Body of pancreas (tissue), 4 donors: ENCODE data around the gene ADM2. TPM values are rescaled to one million over a fixed set of nuclear protein-coding genes. Genes with fewer than 3 reads are reported as not detected.
"Not testable (repeated sequence)": the region's sequence is repeated elsewhere in the genome, so short reads cannot be mapped to it uniquely, and the experiment has no call there.

Experiments used
- ATAC-seq: fragments of 150-250 bp; one replicate; pipeline ENCODE4 v1.9.1; 2016
- DNase-seq, 4 donors: peaks; one replicate each; pipeline ENCODE4 v3.0.0-alpha.2; 2019
- H3K27ac ChIP-seq, 4 donors: fragments of 200-600 bp; sonication (generic); 1 replicate in 3 of 4; 2 replicates in 1 of 4; pipeline versions ENCODE4 v1.5.1 to v1.6.1; 2016 to 2019; ENCODE audit warnings: mild to moderate bottlenecking in 1 of 4, mixed read lengths in 1 of 4, moderate library complexity in 1 of 4
- H3K27me3 ChIP-seq, 2 donors: fragments of 200-600 bp; sonication (generic); one replicate each; pipeline ENCODE4 v1.6.0; 2016; ENCODE audit warnings: mild to moderate bottlenecking in 1 of 2
- H3K36me3 ChIP-seq, 2 donors: fragments of 200-600 bp; sonication (generic); replicated peaks in 1 of 2; 2 replicates each; pipeline ENCODE4 v1.5.1; 2016; ENCODE audit warnings: low read depth in 2 of 2; ENCODE audit not compliant: insufficient read depth in 1 of 2
- H3K4me1 ChIP-seq: fragments of 200-600 bp; sonication (generic); one replicate; pipeline ENCODE4 v1.6.0; 2016
- H3K4me3 ChIP-seq, 2 donors: fragments of 200-600 bp; sonication (generic); 1 replicate in 1 of 2; 2 replicates in 1 of 2; pipeline ENCODE4 v1.5.1; 2016 to 2019
- H3K9me3 ChIP-seq, 3 donors: fragments of 200-600 bp; sonication (generic); 1 replicate in 2 of 3; 2 replicates in 1 of 3; pipeline ENCODE4 v1.5.1; 2016
- POLR2A ChIP-seq, 3 donors: fragments of 450-650 bp; IDR thresholded peaks; one replicate each; pipeline ENCODE4 v1.6.1; 2016; ENCODE audit warnings: antibody characterized with exemption in 3 of 3, mild to moderate bottlenecking in 2 of 3
- WGBS, 2 donors: methylation state at CpG; one replicate each; pipeline ENCODE4 v1.1.5; 2017; 5-methylcytosine and 5-hydroxymethylcytosine counted together
- intact Hi-C: fragments of 100-400 bp; cut with DNase I; formaldehyde crosslinking; loops from one replicate; pipeline ENCODE4 v1.15.1; 2023
- total RNA-seq, 2 donors: library from RNA; depleted of rRNA; stranded (reverse); fragments of >200 nt; gene quantifications; one replicate each; pipeline ENCODE4 v1.1.0, GENCODE V29; 2016
- TF ChIP-seq, protein P1 (sequence below), 7 experiments: fragments of 450-650 bp in 4 of 7; fragments of 200-600 bp in 3 of 7; sonication (generic) in 3 of 7; IDR thresholded peaks; one replicate each; pipeline ENCODE4 v1.5.1; 2016 to 2019; ENCODE audit warnings: antibody characterized with exemption in 7 of 7

The ADM2 gene
- total RNA-seq, 2 donors from 2014 or later: 7.3 to 8.2 TPM

DNA sequence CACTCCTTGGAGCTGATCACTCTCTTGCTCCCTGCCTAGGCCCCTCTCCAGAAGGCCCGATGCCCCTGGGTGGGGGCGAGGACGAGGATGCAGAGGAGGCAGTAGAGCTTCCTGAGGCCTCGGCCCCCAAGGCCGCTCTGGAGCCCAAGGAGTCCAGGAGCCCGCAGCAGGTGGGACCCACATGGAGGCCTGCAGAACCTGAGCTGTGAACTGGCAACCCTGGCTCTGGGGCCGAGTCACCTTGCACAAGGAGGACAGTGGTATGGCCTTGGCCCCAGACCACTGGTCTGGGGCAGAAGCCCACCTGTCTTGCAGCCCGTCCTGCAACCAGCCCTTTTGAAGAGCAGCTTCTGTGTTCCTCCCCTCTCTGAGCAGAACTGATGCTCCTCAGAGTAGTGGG lies 37.8 kb downstream of the ADM2 start:
- WGBS, 2 donors: 96 to 100% methylated on average over 1 to 8 of the region's 8 CpGs
- TF ChIP-seq, protein P1, sequence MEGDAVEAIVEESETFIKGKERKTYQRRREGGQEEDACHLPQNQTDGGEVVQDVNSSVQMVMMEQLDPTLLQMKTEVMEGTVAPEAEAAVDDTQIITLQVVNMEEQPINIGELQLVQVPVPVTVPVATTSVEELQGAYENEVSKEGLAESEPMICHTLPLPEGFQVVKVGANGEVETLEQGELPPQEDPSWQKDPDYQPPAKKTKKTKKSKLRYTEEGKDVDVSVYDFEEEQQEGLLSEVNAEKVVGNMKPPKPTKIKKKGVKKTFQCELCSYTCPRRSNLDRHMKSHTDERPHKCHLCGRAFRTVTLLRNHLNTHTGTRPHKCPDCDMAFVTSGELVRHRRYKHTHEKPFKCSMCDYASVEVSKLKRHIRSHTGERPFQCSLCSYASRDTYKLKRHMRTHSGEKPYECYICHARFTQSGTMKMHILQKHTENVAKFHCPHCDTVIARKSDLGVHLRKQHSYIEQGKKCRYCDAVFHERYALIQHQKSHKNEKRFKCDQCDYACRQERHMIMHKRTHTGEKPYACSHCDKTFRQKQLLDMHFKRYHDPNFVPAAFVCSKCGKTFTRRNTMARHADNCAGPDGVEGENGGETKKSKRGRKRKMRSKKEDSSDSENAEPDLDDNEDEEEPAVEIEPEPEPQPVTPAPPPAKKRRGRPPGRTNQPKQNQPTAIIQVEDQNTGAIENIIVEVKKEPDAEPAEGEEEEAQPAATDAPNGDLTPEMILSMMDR (IDR thresholded peaks at IDR 0.05): no peak
- TF ChIP-seq POLR2A (IDR thresholded peaks at IDR 0.05): no peak
- H3K27ac ChIP-seq: no peak overlapping the region
- H3K4me1 ChIP-seq: peaks cover 4% of the 10 kb centered on the region
- no peak overlapping the region for H3K4me3 ChIP-seq
- intact Hi-C loops: no loop called here
- H3K27me3 ChIP-seq: no peaks in the 10 kb centered on the region
- ATAC-seq: no peak
- peaks cover 0 to 12% of the 10 kb centered on the region in 2 donors for H3K36me3 ChIP-seq
- DNase-seq: no peak
- no peaks in the 10 kb centered on the region for H3K9me3 ChIP-seq

DNA sequence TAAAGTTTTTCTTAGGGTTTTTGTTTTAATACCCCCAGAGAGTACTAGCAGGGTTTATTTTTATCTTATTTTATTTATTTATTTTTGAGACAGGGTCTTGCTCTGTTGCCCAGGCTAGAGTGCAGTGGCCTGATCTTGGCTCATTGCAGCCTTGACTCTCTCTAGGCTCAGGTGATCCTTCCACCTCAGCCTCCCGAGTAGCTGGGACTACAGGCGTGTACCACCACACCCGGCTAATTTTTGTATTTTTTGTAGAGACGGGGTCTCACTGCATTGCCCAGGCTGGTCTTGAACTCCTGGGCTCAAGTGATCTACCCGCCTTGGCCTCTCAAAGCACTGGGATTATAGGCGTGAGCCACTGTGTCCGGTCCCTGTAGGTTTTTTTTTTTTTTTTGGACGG lies 38.8 kb downstream of the ADM2 start:
- intact Hi-C loops, DNase-seq, ATAC-seq: not testable (repeated sequence)

DNA sequence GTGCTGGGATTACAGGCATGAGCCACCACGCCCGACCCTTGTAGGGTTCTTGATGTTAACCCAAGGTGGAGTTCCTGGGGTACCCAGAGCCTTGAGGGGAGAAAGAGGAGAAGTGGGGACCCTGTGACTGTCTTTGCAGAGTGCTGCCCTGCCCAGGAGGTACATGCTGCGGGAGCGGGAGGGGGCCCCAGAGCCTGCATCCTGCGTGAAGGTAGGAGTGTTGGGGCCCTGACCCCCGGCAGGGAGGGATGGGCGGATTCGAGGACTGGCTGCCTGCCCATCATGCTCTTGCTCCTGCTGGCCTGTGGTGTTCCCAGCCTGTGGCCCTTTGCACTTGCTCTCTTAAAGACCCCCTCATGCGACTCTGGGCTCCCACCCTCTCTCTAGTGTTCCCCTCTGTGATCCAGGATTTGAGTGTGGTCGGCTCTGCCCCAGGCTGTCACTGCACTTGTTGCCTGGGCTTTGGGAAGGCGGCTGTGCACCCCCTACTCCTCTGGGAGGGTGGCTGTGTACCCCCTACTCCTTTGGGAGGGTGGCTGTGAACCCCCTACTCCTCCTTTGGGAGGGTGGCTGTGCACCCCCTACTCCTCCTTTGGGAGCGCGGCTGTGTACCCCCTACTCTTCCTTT lies 39.6 kb downstream of the ADM2 start:
- TF ChIP-seq POLR2A (IDR thresholded peaks at IDR 0.05): no peak
- TF ChIP-seq, protein P1 (IDR thresholded peaks at IDR 0.05): no peak
- ATAC-seq (no peak), DNase-seq (no peak)
- intact Hi-C loops: no loop called here
- H3K27ac ChIP-seq: no peak overlapping the region
- no peaks in the 10 kb centered on the region for H3K9me3 ChIP-seq
- H3K4me1 ChIP-seq: peaks cover 15% of the 10 kb centered on the region
- WGBS, 2 donors: 82 to 92% methylated on average over 12 to 13 of the region's 13 CpGs
- no peak overlapping the region for H3K4me3 ChIP-seq
- H3K36me3 ChIP-seq: peaks cover 0 to 12% of the 10 kb centered on the region in 2 donors
- H3K27me3 ChIP-seq: no peaks in the 10 kb centered on the region

More for the DNA sequence above, 38.8 kb downstream of the ADM2 start:
- H3K27me3 ChIP-seq, H3K9me3 ChIP-seq, H3K4me3 ChIP-seq, H3K27ac ChIP-seq: not testable (repeated sequence)
- WGBS, 2 donors: 93 to 98% methylated on average over 8 of the region's 8 CpGs
- H3K4me1 ChIP-seq: peaks cover 15% of the 10 kb centered on the region
- peaks cover 0 to 12% of the 10 kb centered on the region in 2 donors for H3K36me3 ChIP-seq

DNA sequence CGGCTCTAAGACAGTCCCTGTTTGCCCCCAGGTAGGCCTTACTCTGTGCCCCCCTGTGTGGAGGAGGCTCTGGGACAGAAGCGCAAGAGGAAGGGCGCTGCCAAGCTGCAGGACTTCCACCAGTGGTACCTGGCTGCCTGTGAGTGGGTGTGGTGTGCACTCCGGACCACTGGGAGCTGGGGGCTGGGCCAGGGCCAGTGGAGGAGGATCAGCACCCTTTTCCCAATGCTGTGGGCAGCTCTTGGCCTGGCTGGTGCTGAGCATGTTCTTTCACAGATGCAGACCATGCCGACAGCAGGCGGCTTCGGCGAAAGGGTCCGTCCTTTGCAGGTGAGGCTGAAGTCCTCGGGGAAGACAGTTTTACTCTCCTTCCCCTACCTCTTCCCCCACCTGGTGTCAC lies 40.4 kb downstream of the ADM2 start:
- intact Hi-C loops: no loop called here
- no peaks in the 10 kb centered on the region for H3K27me3 ChIP-seq
- TF ChIP-seq, protein P1 (IDR thresholded peaks at IDR 0.05): no peak
- no peak for TF ChIP-seq POLR2A (IDR thresholded peaks at IDR 0.05)
- DNase-seq (no peak), ATAC-seq (no peak)
- H3K4me1 ChIP-seq: peaks cover 23% of the 10 kb centered on the region
- H3K27ac ChIP-seq: no peak overlapping the region
- no peaks in the 10 kb centered on the region for H3K9me3 ChIP-seq
- WGBS, 2 donors: 80 to 88% methylated on average over 1 to 10 of the region's 10 CpGs
- H3K36me3 ChIP-seq: peaks cover 0 to 12% of the 10 kb centered on the region in 2 donors
- H3K4me3 ChIP-seq: no peak overlapping the region

DNA sequence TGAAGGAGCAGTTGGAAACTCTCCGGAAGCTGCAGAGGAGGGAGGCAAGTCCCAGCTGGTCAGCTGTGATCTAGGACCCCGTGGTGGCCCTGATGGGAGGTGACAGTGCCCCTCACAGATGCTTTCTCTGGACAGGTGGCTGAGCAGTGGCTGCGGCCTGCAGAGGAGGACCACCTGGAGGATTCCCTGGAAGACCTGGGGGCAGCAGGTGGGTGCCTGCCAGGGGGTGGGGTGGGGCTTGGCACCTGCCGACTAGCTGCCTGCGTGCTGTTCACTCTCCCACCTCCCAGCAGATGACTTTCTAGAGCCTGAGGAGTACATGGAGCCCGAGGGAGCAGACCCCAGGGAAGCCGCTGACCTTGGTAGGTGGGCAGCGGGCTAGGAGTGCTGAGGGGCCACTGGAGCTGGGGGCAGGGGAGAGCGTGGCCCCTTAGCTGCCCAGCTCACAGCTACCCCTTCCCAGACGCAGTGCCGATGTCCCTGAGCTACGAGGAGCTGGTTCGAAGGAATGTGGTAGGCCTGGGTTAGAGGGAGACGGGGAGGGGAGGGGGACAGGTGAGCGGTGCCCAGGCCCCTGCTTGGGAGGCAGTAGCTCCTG lies 41.0 kb downstream of the ADM2 start:
- TF ChIP-seq POLR2A (IDR thresholded peaks at IDR 0.05): no peak
- TF ChIP-seq, protein P1 (IDR thresholded peaks at IDR 0.05): no peak
- Histone ChIP-seq H3K9me3 (no peaks in the 10 kb centered on the region), H3K27ac (no peak overlapping the region), H3K27me3 (no peaks in the 10 kb centered on the region), H3K4me1 (peaks cover 29% of the 10 kb centered on the region), H3K4me3 (no peak overlapping the region), H3K36me3 (peaks cover 0 to 12% of the 10 kb centered on the region in 2 donors)
- ATAC-seq (no peak), DNase-seq (no peak)
- intact Hi-C loops: no loop called here
- WGBS, 2 donors: 89 to 98% methylated on average over 6 to 15 of the region's 15 CpGs
